Esophagus squamous epithelium (tissue), 5 donors: ENCODE results near the gene HMGB3. TPM values are rescaled to one million over a fixed set of nuclear protein-coding genes. Genes with fewer than 3 reads are reported as not detected.
"Not testable (repeated sequence)": the region's sequence is repeated elsewhere in the genome, so short reads cannot be mapped to it uniquely, and the experiment has no call there.

Source experiments
- DNase-seq: peaks from one replicate; lab custom pipeline; 2025; lab: John Stamatoyannopoulos, UW
- H3K27ac ChIP-seq, 4 donors: fragments of 200-600 bp; sonication (generic); one replicate each; pipeline ENCODE4 v1.5.1; 2016 to 2019; ENCODE audit warnings: mild to moderate bottlenecking in 1 of 4
- H3K27me3 ChIP-seq, 4 donors: fragments of 200-600 bp; sonication (generic); 1 replicate in 3 of 4; 2 replicates in 1 of 4; pipeline versions ENCODE4 v1.5.1 to v1.6.0; 2017 to 2021; ENCODE audit warnings: antibody characterized with exemption in 1 of 4
- H3K36me3 ChIP-seq, 3 donors: fragments of 200-600 bp; sonication (generic); one replicate each; pipeline ENCODE4 v1.5.1; 2016 to 2019
- H3K4me1 ChIP-seq, 3 donors: fragments of 200-600 bp; sonication (generic); one replicate each; pipeline ENCODE4 v1.5.1; 2017 to 2019
- H3K4me3 ChIP-seq, 4 donors: fragments of 200-600 bp; sonication (generic); 1 replicate in 3 of 4; 2 replicates in 1 of 4; pipeline ENCODE4 v1.5.1; 2016 to 2019; ENCODE audit warnings: mild to moderate bottlenecking in 2 of 4, moderate library complexity in 1 of 4
- H3K9me3 ChIP-seq, 3 donors: fragments of 200-600 bp; sonication (generic); one replicate each; pipeline ENCODE4 v1.5.1; 2016 to 2019
- CTCF ChIP-seq, 6 experiments: fragments of 450-650 bp in 4 of 6; fragments of 200-600 bp in 2 of 6; sonication (generic) in 2 of 6; IDR thresholded peaks; one replicate each; pipeline ENCODE4 v1.5.1; 2016 to 2019; ENCODE audit warnings: antibody characterized with exemption in 6 of 6, mild to moderate bottlenecking in 4 of 6, moderate library complexity in 4 of 6
- POLR2A ChIP-seq, 4 donors: fragments of 450-650 bp; IDR thresholded peaks; one replicate each; pipeline ENCODE4 v1.6.1; 2017; ENCODE audit warnings: antibody characterized with exemption in 4 of 4, mild to moderate bottlenecking in 4 of 4, moderate library complexity in 3 of 4
- WGBS, 2 donors: methylation state at CpG; one replicate each; pipeline ENCODE4 v1.1.5; 2018; 5-methylcytosine and 5-hydroxymethylcytosine counted together
- intact Hi-C: fragments of 100-400 bp; cut with DNase I; formaldehyde crosslinking; loops from one replicate; pipeline ENCODE4 v1.15.0; 2022
- total RNA-seq, 4 donors: library from RNA; depleted of rRNA; stranded (reverse); fragments of >200 nt; gene quantifications; one replicate each; pipeline ENCODE4 v1.1.0, GENCODE V29; 2016
- donor health status: DM: yes; HTN: yes; CAD: no.

The HMGB3 gene
- total RNA-seq, 4 donors from 2014 or later, result 6.7 to 14.1 (median 8.1) TPM

GRCh38 chrX:150984169-150984824 is 1.2 kb downstream of the HMGB3 start:
- H3K27ac ChIP-seq, result no peak overlapping the region
- intact Hi-C loops, result no loop called here
- no peaks in the 10 kb centered on the region for H3K27me3 ChIP-seq
- peaks cover 0 to 15% (median 0%) of the 10 kb centered on the region in 3 donors for H3K4me1 ChIP-seq
- TF ChIP-seq CTCF (IDR thresholded peaks at IDR 0.05) (no peak), POLR2A (IDR thresholded peaks at IDR 0.05) (no peak)
- no peak for DNase-seq
- whole genome bisulfite sequencing, 2 donors, result no CpG with 5 or more reads among the region's 93 CpGs
- no peaks in the 10 kb centered on the region for H3K36me3 ChIP-seq
- no peaks in the 10 kb centered on the region for H3K9me3 ChIP-seq
- H3K4me3 ChIP-seq, result peak overlapping the region; percentile 37 to 70 (median 50)

- H3K4me1 ChIP-seq, H3K36me3 ChIP-seq, H3K9me3 ChIP-seq, H3K4me3 ChIP-seq, intact Hi-C loops, H3K27me3 ChIP-seq, H3K27ac ChIP-seq, DNase-seq: not testable (repeated sequence)
- WGBS, 2 donors, result 88 to 98% methylated on average over 4 to 6 of the region's 6 CpGs
Observed at GRCh38 chrX:150987687-150988086, 4.6 kb downstream of the HMGB3 start.

DNA sequence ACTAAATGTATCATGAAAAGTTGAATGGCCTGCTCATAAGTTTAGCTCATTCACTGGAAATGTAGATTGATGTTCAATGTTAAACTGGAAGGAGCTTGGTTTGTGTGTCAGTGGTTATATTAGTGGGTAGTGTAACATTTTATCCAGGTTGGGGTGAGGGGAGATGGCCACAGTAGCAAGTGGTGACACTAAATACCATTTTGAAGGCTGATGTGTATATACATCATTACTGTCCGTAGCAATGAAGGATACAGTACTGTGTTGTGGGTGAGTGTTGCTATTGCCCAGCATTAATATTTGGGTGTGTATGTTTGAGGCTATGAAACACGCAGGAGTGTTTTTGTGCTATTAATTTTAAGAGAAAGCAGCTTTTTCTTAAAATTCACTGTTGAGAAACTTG is 6.3 kb downstream of the HMGB3 start:
- no peak for DNase-seq
- intact Hi-C loops, result no loop called here
- no peak for TF ChIP-seq POLR2A (IDR thresholded peaks at IDR 0.05)
- no peak for TF ChIP-seq CTCF (IDR thresholded peaks at IDR 0.05)

GRCh38 chrX:150990910-150991309 is 7.8 kb downstream of the HMGB3 start:
- intact Hi-C loops, result no loop called here
- no peak for DNase-seq
- Histone ChIP-seq H3K9me3 (no peaks in the 10 kb centered on the region), H3K36me3 (no peaks in the 10 kb centered on the region), H3K4me3 (no peak overlapping the region), H3K27ac (no peak overlapping the region), H3K27me3 (no peaks in the 10 kb centered on the region), H3K4me1 (no peaks in the 10 kb centered on the region)
- 73 to 78% methylated on average over 2 to 3 of the region's 5 CpGs for WGBS, 2 donors
- TF ChIP-seq CTCF (IDR thresholded peaks at IDR 0.05) (no peak), POLR2A (IDR thresholded peaks at IDR 0.05) (no peak)

More for the DNA sequence above, 6.3 kb downstream of the HMGB3 start:
- no peaks in the 10 kb centered on the region for H3K27me3 ChIP-seq
- H3K9me3 ChIP-seq, result no peaks in the 10 kb centered on the region
- peaks cover 0 to 7% (median 0%) of the 10 kb centered on the region in 3 donors for H3K4me1 ChIP-seq
- H3K27ac ChIP-seq, result no peak overlapping the region
- H3K4me3 ChIP-seq, result no peak overlapping the region
- H3K36me3 ChIP-seq, result no peaks in the 10 kb centered on the region
- 84 to 95% methylated on average over 2 of the region's 2 CpGs for WGBS, 2 donors

- H3K27ac ChIP-seq, result no peak overlapping the region
- WGBS, 2 donors, result 33 to 65% methylated on average over 1 to 5 of the region's 5 CpGs
- no peaks in the 10 kb centered on the region for H3K36me3 ChIP-seq
- H3K4me3 ChIP-seq, result no peak overlapping the region
- no peaks in the 10 kb centered on the region for H3K9me3 ChIP-seq
- intact Hi-C loops, result no loop called here
- no peaks in the 10 kb centered on the region for H3K4me1 ChIP-seq
- no peak for TF ChIP-seq POLR2A (IDR thresholded peaks at IDR 0.05)
- no peak for TF ChIP-seq CTCF (IDR thresholded peaks at IDR 0.05)
- no peaks in the 10 kb centered on the region for H3K27me3 ChIP-seq
- DNase-seq, result no peak
Observed at GRCh38 chrX:151000861-151001331, 17.8 kb downstream of the HMGB3 start.
